ENCODE data around the gene CLASRP. TPM values are rescaled to one million over a fixed set of nuclear protein-coding genes. Genes with fewer than 3 reads are reported as not detected.
A peak's percentile ranks its signal among the peaks of the same experiment; 100 is the strongest.

CLASRP gene
- total and polyA plus RNA-seq, 9 of the 15 experiments (the other 6 are each of a cell fraction or from before 2014, with no cell fraction given), result 0.94 to 86.3 (median 44.0) TPM

DNA sequence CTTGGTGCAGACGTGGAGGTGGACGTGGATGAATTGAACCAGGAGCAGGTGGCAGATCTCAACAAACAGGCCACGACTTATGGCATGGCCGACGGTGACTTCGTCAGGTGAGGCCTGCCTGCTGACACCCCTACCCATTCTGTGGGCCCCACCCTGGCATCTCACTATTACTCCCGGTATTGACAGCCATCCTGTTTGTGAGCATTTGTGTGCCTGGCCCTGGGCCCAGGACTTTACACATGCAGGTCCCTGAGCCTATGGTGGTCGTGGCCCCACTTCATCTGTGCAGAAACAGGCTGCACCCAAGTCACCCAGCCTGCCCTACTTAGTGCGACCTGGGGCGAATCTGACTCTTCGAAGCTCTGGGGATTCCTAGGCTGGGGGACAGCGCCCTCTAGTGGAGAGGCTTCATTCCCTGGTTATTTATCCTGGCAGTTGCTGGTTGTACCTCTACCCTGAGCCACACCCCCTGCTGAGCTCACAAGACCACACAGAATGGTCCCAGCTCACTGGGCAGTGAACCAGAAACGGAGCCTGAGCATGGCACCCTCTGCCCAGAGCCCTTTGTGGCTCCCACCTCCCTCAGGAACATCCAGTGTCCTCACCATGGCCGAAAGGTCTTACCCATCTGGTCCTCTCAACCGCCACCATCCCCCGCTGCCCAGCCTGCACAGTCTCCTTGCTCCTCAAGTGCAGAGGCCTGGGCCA, 20.6 kb downstream of the CLASRP start (continued):
- TF ChIP-seq, protein P1, sequence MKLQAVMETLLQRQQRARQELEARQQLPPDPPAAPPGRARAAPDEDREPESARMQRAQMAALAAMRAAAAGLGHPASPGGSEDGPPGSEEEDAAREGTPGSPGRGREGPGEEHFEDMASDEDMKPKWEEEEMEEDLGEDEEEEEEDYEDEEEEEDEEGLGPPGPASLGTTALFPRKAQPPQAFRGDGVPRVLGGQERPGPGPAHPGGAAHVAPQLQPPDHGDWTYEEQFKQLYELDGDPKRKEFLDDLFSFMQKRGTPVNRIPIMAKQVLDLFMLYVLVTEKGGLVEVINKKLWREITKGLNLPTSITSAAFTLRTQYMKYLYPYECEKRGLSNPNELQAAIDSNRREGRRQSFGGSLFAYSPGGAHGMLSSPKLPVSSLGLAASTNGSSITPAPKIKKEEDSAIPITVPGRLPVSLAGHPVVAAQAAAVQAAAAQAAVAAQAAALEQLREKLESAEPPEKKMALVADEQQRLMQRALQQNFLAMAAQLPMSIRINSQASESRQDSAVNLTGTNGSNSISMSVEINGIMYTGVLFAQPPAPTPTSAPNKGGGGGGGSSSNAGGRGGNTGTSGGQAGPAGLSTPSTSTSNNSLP (IDR thresholded peaks at IDR 0.05; ENCODE audit: borderline replicate concordance, low read depth, low read length), result no peak
- TF ChIP-seq KAT7 (CRISPR knock-in tag; IDR thresholded peaks at IDR 0.05; ENCODE audit: borderline replicate concordance) (no peak), GTF2A2 (tag; IDR thresholded peaks at IDR 0.05) (no peak), MEIS2 (IDR thresholded peaks at IDR 0.05; ENCODE audit: partially characterized antibody) (no peak), ZNF184 (CRISPR knock-in tag; IDR thresholded peaks at IDR 0.05) (no peak), CREM (IDR thresholded peaks at IDR 0.05; ENCODE audit: low read depth) (no peak), SPI1 (IDR thresholded peaks at IDR 0.05; ENCODE audit: borderline replicate concordance, low read depth, low read length) (no peak), HDAC8 (tag; IDR thresholded peaks at IDR 0.05) (no peak), ATF4 (CRISPR knock-in tag; IDR thresholded peaks at IDR 0.05) (no peak), RB1 (IDR thresholded peaks at IDR 0.05; ENCODE audit: low read depth) (peak; percentile 46; the same call in 1 of the 2 replicates), ZC3H11A (IDR thresholded peaks at IDR 0.05; ENCODE audit: low read depth, low read length) (no peak), BRF1 (IDR thresholded peaks at IDR 0.05; ENCODE audit: borderline replicate concordance, extremely low read depth, insufficient read length) (no peak), CC2D1A (IDR thresholded peaks at IDR 0.05) (peak; percentile 37; the same call in 1 of the 2 replicates), ERF (CRISPR knock-in tag; IDR thresholded peaks at IDR 0.05) (no peak), ZKSCAN1 (IDR thresholded peaks at IDR 0.05; ENCODE audit: low read depth, low read length) (peak; percentile 68)
- TF ChIP-seq, protein P2, sequence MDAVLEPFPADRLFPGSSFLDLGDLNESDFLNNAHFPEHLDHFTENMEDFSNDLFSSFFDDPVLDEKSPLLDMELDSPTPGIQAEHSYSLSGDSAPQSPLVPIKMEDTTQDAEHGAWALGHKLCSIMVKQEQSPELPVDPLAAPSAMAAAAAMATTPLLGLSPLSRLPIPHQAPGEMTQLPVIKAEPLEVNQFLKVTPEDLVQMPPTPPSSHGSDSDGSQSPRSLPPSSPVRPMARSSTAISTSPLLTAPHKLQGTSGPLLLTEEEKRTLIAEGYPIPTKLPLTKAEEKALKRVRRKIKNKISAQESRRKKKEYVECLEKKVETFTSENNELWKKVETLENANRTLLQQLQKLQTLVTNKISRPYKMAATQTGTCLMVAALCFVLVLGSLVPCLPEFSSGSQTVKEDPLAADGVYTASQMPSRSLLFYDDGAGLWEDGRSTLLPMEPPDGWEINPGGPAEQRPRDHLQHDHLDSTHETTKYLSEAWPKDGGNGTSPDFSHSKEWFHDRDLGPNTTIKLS (IDR thresholded peaks at IDR 0.05; ENCODE audit: borderline replicate concordance, low read depth), result no peak
- TF ChIP-seq, protein P3, sequence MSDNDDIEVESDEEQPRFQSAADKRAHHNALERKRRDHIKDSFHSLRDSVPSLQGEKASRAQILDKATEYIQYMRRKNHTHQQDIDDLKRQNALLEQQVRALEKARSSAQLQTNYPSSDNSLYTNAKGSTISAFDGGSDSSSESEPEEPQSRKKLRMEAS (CRISPR knock-in tag; IDR thresholded peaks at IDR 0.05), result no peak
